Breast epithelium (tissue), 4 donors: Measurements from ENCODE around the gene DCLRE1B. TPM values are rescaled to one million over a fixed set of nuclear protein-coding genes. Genes with fewer than 3 reads are reported as not detected.
A peak's percentile ranks its signal among the peaks of the same experiment; 100 is the strongest.

Experiments used
- DNase-seq, 2 donors: peaks; one replicate each; pipeline ENCODE4 v3.0.0-alpha.2; 2019; ENCODE audit warnings: low spot score in 2 of 2
- H3K27ac ChIP-seq, 2 donors: fragments of 200-600 bp; sonication (generic) in 1 of 2; one replicate each; pipeline ENCODE4 v1.5.1; 2016 to 2019; ENCODE audit warnings: mild to moderate bottlenecking in 1 of 2
- H3K27me3 ChIP-seq, 2 donors: fragments of 200-600 bp; sonication (generic) in 1 of 2; one replicate each; pipeline versions ENCODE4 v1.5.1 to v1.6.0; 2017 to 2019; ENCODE audit warnings: control low read depth in 1 of 2, mild to moderate bottlenecking in 1 of 2
- H3K36me3 ChIP-seq: fragments of 200-600 bp; one replicate; pipeline ENCODE4 v1.5.1; 2019
- H3K4me1 ChIP-seq, 2 donors: fragments of 200-600 bp; sonication (generic); one replicate each; pipeline ENCODE4 v1.5.1; 2016 to 2019; ENCODE audit warnings: control low read depth in 1 of 2
- H3K4me3 ChIP-seq, 3 donors: fragments of 200-600 bp; sonication (generic); 1 replicate in 2 of 3; 2 replicates in 1 of 3; pipeline ENCODE4 v1.5.1; 2016 to 2019; ENCODE audit warnings: mild to moderate bottlenecking in 3 of 3, moderate library complexity in 2 of 3
- H3K9me3 ChIP-seq, 2 donors: fragments of 200-600 bp; sonication (generic) in 1 of 2; one replicate each; pipeline ENCODE4 v1.5.1; 2016 to 2019; ENCODE audit warnings: control low read depth in 1 of 2
- CTCF ChIP-seq, 3 donors: fragments of 450-650 bp; IDR thresholded peaks; one replicate each; pipeline ENCODE4 v1.5.1; 2016 to 2017; ENCODE audit warnings: antibody characterized with exemption in 3 of 3, mild to moderate bottlenecking in 3 of 3, moderate library complexity in 3 of 3
- POLR2A ChIP-seq: fragments of 450-650 bp; IDR thresholded peaks from one replicate; pipeline ENCODE4 v1.6.1; 2016; ENCODE audit warnings: antibody characterized with exemption, mild to moderate bottlenecking, moderate library complexity
- POLR2AphosphoS5 ChIP-seq, 3 donors: sonication (generic); formaldehyde crosslinking; IDR thresholded peaks; one replicate each; pipeline ENCODE4 v1.6.1; 2017; ENCODE audit warnings: antibody characterized with exemption in 3 of 3
- intact Hi-C: fragments of 100-400 bp; cut with DNase I; formaldehyde crosslinking; loops from one replicate; pipeline ENCODE4 v1.15.1; 2023; ENCODE audit warnings: low total_unique reads
- total RNA-seq, 3 donors: library from RNA; depleted of rRNA; stranded (reverse); fragments of >200 nt; gene quantifications; one replicate each; pipeline ENCODE4 v1.1.0, GENCODE V29; 2016

Gene DCLRE1B
- total RNA-seq, 3 donors from 2014 or later: 3.3 to 6.2 (median 3.5) TPM

GRCh38 chr1:113930499-113931161, 25.5 kb downstream of the DCLRE1B start:
- peak in 1 of 2 donors; percentile 48 for DNase-seq
- Histone ChIP-seq H3K9me3 (no peaks in the 10 kb centered on the region), H3K27ac (peak overlapping the region; percentile 88 to 97), H3K4me1 (no peaks in the 10 kb centered on the region), H3K4me3 (peak overlapping the region; percentile 71 to 87 (median 84)), H3K36me3 (no peaks in the 10 kb centered on the region), H3K27me3 (no peaks in the 10 kb centered on the region)
- intact Hi-C loops: no loop called here
- TF ChIP-seq POLR2A (no peak), CTCF (IDR thresholded peaks at IDR 0.05) (no peak), POLR2AphosphoS5 (IDR thresholded peaks at IDR 0.05) (no peak)

- no peak for DNase-seq
- Histone ChIP-seq H3K36me3 (no peaks in the 10 kb centered on the region), H3K4me1 (no peaks in the 10 kb centered on the region), H3K9me3 (no peaks in the 10 kb centered on the region), H3K4me3 (no peak overlapping the region), H3K27me3 (no peaks in the 10 kb centered on the region), H3K27ac (peak overlapping the region in 1 of 2 donors; percentile 88)
- TF ChIP-seq POLR2AphosphoS5 (IDR thresholded peaks at IDR 0.05) (no peak), CTCF (IDR thresholded peaks at IDR 0.05) (no peak), POLR2A (no peak)
- intact Hi-C loops: no loop called here
These were observed 26.3 kb downstream of the DCLRE1B start for GRCh38 chr1:113931451-113931851.

- Histone ChIP-seq H3K27me3 (no peaks in the 10 kb centered on the region), H3K4me3 (no peak overlapping the region), H3K4me1 (no peaks in the 10 kb centered on the region), H3K9me3 (no peaks in the 10 kb centered on the region), H3K36me3 (no peaks in the 10 kb centered on the region), H3K27ac (no peak overlapping the region)
- TF ChIP-seq POLR2A (no peak), CTCF (IDR thresholded peaks at IDR 0.05) (no peak), POLR2AphosphoS5 (IDR thresholded peaks at IDR 0.05) (no peak)
- DNase-seq: no peak
- intact Hi-C loops: no loop called here
These were observed 28.9 kb downstream of the DCLRE1B start for GRCh38 chr1:113934006-113934405.

GRCh38 chr1:113934511-113935055, 29.5 kb downstream of the DCLRE1B start:
- Histone ChIP-seq H3K27me3 (no peaks in the 10 kb centered on the region), H3K4me1 (no peaks in the 10 kb centered on the region), H3K9me3 (no peaks in the 10 kb centered on the region), H3K4me3 (no peak overlapping the region), H3K36me3 (no peaks in the 10 kb centered on the region), H3K27ac (no peak overlapping the region)
- intact Hi-C loops: no loop called here
- TF ChIP-seq CTCF (IDR thresholded peaks at IDR 0.05) (no peak), POLR2A (no peak), POLR2AphosphoS5 (IDR thresholded peaks at IDR 0.05) (no peak)
- no peak for DNase-seq

- intact Hi-C loops: no loop called here
- no peak for DNase-seq
- no peak overlapping the region for H3K4me3 ChIP-seq
- no peaks in the 10 kb centered on the region for H3K36me3 ChIP-seq
- TF ChIP-seq POLR2AphosphoS5 (IDR thresholded peaks at IDR 0.05) (no peak), POLR2A (no peak), CTCF (IDR thresholded peaks at IDR 0.05) (no peak)
- H3K4me1 ChIP-seq: no peaks in the 10 kb centered on the region
- no peaks in the 10 kb centered on the region for H3K9me3 ChIP-seq
- no peaks in the 10 kb centered on the region for H3K27me3 ChIP-seq
- H3K27ac ChIP-seq: no peak overlapping the region
These were observed 30.1 kb downstream of the DCLRE1B start for GRCh38 chr1:113935176-113935575.
